GM19238 (cell line): ENCODE results near the gene TMPRSS9.

Experiments
- DNase-seq: peaks from one replicate; pipeline ENCODE4 v3.0.0; 2011; ENCODE audit warnings: low spot score; ENCODE audit not compliant: insufficient read length

Gene TMPRSS9

DNA sequence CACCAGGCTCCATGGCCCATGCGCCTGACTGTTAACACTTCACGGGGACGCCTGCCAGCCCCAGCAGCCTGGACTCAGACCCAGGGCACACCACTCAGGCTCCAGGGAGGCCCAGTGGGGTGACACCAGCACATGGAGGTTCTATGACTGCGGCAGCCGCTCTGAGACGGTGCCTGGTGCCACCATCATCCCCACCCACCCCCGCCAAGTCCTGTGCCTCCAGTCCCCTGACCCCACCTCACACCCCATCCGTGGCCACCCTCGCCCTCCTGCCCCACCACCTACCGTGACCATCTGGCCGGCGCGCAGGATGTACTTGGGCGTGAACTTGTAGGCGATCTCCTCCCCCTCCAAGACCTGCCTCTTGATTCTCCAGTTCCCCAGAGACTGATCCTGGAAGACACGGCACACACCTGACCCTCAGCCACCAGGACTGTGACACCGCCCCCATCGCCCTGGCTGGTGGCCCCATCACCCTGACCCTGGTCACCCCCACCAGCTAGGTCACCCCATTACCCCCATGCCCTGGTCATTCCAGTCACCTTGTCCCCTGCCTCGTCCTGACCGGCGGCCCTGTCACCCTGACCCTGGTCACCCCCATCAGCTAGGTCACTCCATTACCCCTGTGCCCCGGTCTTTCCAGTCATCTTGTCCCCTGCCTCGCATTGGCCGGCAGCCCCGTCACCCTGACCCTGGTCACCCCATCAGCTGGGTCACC is 72.2 kb downstream of the TMPRSS9 start:
- no peak for DNase-seq

DNA sequence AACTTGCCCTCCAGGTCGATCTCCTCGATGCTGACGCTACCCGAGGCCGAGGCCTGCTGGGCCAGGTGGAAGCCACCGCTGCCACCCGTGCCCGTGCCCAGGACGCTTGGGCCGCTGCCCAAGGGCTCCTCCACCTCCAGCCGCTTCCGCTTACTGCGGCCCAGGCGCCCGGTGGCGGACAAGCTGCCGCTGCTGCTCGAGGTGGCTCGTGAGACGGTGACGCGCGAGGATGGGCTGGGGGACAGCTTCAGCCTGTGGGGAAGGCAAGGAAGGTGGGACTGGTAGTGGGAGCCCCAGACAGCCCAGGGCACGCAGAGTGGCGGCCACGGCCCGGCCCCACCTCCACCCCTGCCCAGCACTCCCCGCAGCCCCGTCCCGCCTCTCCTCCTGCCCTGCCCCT is 73.8 kb downstream of the TMPRSS9 start:
- DNase-seq: no peak

DNA sequence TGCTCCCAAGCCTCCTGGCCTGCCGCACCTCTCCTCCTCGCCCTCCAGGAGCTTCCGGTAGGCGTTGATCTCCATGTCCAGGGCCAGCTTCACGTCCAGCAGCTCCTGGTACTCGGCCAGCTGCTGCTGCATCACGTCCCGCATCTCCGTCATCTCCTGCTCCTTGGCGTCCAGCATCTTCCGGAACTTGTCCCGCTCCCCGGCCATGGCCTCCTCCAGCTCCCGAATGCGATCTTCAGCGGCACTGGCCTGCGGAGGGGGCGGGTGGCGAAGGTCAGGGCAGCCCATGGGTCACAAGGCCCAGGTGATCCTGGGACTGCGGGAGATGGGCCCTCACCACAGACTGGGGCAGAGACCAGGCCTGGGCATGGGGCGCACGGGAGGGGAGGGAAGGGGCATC is 74.2 kb downstream of the TMPRSS9 start:
- DNase-seq: no peak

DNA sequence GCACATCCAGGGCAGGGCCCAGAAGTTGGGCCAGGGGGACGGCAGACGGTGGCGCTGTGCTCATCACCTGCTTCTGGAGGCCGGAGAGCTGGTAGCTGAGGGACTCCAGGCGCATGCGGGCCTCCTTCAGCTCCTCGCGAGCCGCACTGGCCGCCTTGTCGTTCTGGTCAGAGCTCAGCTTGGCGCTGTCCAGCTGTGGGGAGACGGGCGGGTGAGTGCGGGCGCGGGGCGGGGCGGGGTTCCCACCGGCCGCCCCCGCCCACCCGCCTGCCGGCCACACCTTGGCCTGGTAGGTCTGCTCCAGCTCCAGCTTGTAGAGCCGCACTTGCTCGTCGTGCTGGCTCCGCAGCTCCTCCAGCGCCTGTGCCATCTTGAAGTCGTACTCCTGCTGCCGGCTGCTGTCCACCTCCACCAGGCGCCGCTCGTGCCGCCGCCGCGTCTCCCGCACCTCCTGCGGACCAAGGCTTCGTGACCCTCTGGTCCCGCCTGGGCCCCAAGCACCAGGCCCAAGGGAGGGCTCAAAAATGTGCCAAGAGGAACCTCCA is 74.7 kb downstream of the TMPRSS9 start:
- no peak for DNase-seq

DNA sequence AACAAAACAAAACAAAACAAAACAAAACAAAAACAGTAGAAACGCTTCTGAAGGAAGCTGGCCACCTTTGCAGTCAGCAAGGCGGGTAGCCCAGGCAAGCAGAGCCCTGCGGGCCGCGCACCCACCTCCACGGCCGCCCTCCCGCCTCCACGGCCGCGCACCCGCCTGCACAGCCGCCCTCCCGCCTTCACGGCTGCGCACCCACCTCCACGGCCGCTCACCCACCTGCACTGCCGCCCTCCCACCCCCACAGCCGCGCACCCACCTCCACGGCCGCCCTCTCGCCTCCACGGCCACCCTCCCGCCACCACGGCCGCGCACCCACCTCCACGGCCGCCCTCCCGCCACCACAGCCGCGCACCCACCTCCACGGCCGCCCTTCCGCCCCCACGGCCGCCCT is 76.3 kb downstream of the TMPRSS9 start:
- DNase-seq: no peak

DNA sequence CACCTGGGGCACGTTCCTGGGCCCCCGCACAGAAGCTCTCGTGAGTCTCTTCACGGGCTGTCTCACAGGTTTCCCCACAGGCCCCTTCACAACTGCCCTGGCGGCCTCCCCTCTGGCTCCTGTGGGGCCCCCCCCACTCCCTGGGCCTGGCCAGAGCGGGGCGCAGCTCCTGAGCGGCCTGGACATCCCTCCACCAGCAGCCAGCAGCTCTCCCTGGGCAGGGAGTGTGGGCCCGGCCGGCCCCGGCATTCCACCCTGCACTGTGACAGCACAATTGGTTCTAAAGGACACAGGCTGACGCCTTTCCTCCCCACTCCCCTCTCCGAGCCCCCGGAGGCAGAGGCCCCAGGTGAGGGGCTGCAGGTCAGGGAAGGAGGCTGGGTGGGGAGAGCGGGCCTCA is 76.9 kb downstream of the TMPRSS9 start:
- DNase-seq: no peak

DNA sequence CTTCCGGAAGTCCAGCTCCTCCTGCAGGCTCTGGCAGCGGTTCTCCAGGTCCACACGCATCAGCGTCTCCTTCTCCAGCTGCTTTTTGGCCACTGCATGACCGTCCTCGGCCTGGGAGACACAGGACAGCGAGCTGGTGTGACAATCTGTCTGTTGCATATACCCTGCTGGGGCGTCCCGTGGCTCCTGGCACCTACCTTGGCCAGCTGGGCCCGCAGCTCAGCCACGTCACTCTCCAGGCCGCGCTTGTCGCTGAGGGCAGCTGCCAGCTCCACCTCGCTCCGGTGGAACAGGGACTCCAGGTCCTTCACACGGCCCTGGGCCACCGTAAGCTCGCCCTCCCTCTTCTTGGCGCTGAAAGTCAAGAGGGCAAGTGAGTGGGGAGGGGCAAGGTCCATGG is 78.1 kb downstream of the TMPRSS9 start:
- DNase-seq: no peak

DNA sequence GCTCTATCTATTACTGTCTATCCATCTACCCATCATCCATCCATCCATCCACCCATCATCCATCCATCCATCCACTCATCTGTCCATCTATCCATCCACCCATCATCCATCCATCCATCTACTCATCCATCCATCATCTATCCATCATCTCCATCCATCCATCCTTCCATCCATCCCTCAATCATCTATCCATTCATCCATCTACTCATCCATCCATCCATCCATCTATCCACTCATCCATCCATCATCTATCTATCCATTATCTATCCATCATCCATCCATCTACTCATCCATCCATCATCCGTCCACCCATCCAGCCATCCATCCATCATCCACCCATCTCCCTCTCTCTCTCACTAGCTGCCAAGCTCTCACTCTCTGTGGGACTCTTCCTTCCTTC is 80.5 kb downstream of the TMPRSS9 start:
- no peak for DNase-seq

DNA sequence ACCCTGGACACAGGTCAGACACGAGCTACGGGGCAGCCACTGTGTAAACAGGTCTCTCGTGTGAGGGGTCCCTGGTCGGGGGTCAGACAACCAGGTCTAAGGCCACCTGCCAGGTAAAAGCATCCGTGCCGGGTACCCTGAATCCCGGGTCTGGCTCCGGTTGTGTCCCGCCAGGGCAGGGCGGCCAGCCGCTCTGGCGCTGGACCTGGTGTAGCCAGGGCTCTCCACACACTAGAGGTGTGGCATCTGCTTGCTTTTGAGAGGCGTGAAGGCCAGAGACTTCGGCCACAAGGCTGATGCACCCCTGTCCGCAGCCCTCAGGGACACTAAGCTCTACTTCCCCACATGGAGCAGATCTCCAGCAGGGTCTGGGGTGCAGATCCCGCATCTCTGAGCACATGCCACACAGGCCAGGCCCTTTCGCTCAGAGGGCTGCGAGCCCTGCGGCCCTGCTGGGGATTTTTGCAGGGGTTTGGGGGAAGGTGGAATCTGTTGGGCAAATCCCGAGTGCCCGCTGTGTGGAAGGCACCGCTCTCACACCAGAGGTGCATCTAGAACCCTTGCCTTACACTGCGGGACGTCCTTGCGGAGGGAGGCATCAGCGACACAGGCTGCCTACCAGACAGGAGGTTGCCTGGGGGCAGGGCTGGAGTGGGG is 81.2 kb downstream of the TMPRSS9 start:
- DNase-seq: no peak

DNA sequence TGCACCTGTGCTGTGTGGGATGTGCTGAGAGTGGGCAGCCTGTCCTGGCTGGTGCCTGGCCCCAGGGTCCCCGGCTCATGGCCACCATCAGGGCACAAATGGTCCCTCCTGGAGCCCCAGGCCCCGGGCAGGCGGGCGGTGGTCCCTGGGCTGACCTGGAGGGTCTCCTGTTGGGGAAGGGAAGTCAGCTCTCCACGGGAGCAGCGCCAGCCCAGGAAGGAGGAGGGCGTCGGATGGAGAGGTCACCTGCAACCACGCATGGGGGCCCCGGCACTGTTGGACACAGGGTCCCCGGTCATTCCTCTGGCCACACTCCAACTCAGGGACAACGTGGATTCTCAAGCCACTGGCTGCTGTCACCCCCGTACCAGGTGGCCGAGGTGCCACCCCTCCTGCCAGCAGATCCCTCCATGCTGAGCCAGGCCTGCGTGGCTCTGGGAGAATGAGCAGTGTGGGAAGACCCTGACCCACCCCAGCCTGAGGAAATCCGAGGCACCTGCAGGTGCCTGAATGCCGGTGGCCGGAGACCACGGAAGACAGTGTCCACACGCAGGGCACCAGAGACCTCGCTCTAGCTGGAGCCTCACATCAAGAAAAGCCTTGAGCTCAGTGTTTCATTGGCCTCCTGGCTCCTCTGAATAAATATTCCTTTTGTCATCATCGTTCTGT is 83.2 kb downstream of the TMPRSS9 start:
- no peak for DNase-seq

DNA sequence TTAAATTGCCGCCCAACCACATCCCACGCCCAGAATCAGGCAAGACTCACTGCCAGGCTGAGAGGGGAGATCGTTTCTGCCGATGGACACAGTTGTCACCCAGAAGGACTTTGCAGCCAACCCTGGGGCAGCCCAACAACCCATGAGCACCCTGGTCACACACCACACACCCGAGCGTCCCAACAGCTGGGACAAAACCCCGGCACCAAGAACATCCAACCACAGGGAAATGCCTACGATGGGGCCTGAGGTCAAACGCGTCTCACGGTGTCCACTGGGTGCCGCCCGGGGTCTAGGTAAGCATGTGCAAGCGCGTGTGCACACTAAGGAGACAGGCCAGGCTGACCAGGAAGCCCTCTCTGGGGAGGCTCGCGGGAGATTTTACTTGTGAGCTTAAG is 83.7 kb downstream of the TMPRSS9 start:
- no peak for DNase-seq

DNA sequence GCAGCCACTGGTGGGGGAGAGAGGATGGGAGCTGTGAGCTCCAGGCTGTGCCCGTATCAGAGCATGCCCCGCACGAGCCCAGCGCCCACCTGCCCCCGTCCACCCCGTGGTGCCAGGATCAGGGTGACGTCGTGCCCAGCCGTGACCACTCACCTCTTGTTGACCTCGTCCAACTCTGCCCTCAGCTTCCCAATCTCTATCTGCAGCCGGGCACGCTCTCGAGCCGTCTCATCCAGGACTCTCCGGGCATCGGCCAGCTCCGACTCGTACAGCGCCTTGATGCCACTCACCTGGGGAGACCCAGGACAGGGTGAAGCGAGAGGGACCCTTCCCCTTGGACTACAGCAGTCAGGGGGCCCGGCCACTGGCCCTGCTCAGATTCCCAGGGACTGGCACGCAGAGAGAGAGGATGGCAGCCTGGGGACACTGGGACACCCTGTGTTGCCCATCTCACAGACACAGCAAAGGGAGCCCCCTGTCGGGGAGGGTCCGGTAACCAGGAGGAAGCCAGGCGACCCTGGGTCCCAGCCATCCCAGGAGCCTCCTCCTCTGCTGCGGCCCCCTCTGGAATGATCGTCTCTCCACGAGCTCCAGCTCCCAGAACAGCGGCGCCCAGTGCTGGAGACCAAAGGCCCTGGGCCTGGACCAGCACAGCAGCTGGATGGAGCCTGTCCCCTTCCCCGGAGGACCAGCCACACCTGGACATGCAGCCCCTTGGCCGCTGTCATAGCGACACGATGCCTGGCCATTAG is 84.4 kb downstream of the TMPRSS9 start:
- no peak for DNase-seq

DNA sequence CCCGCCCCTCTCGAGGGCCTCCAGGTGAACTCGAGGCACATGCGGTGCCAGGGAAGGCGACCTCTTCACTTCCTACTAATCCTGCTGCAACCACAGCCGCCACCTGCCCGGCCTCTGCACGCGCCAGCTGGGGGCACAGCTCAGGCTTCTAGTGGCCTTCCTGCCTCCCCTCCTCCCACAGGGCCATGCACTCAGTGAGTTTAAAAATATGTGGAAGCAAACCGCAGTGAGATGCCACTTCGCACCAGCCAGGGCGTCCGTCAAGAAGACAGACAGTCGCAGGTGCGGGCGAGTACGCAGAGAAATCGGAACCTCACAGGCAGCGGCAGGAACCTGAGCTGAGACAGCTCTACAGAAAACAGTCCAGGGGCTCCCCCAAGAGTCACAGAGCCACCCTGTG is 86.3 kb downstream of the TMPRSS9 start:
- peak; percentile 54 for DNase-seq

DNA sequence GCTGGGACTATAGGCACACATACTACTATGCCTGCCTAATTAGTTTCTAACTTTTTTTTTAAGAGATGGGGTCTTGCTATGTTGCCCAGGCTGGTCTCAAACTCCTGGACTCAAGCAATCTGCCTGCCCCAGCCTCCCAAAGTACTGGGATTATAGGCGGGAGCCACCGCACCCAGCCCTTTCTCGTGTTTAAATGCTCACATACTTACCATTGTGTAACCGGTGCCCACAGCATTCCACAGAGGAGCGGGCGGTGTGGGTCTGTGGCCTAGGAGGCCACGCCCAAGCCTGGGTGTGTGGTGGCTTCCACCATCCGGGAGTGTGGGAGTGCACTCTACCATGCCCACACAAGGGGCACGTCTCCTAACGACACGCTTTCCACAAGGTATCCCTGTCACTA is 89.0 kb downstream of the TMPRSS9 start:
- DNase-seq: no peak

DNA sequence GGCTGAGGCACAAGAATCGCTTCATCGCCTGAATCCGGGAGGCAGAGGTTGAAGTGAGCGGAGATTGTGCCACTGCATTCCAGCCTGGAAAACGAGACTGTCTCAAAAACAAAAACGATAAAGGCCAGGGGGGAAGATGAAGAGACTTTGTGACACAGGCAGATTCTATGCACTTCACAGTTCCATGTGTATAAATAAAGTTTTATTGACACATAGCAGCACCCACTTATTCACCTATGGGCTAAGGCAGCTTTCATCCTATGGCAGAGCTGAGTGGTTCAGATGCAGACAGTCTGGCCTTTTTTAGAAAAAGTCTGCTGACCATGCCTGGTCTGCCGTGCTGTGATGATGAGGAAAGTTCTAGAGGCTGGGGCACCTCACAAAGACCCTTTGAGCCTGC is 91.1 kb downstream of the TMPRSS9 start:
- DNase-seq: no peak

DNA sequence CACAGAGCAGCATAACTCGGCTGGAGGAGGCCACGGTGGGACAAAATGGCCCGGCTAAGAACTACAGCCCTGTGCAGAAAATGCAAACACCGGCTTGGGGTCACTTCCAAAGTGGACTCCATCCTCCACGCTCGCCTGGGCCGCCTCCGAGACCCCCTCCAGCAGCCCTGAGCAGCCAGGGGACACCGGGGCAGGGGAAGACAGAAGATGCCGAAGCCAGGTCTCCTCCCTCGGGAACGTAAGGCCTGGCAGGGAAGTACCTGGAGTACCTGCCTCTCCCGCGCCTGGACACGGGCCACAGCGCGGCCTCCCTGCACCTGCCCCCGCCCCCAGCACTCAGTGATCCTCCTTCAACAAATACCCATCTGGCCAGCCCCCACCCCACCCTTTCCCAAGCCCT is 91.7 kb downstream of the TMPRSS9 start:
- no peak for DNase-seq

DNA sequence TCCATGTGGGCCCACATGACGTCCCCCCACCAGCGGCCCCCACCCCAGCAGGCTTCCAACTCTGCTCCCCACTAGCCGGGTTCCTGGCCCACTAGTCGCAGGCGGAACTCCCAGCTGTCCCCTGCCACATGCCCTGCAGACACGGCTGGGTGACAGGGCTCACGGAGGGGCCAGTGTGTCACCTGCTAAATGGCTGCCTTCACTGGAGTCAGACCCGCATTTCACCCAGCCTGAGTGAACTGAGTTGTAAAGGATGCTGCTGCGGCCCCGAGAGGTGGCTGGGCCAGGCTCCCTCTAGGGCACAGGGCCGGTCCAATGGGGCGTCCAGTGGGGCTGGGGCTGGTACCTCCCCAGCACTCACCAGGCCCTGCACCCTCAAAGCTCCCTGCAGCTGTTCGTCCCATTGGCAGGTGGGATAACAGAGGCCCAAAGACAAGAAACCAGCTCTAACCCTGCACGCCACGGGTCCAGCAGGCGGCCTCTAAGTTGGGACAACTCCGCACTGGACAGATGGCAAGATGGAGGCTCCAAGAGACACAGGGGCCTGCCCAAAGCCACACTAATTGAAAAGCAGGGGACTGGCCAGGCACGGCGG is 93.5 kb downstream of the TMPRSS9 start:
- no peak for DNase-seq

DNA sequence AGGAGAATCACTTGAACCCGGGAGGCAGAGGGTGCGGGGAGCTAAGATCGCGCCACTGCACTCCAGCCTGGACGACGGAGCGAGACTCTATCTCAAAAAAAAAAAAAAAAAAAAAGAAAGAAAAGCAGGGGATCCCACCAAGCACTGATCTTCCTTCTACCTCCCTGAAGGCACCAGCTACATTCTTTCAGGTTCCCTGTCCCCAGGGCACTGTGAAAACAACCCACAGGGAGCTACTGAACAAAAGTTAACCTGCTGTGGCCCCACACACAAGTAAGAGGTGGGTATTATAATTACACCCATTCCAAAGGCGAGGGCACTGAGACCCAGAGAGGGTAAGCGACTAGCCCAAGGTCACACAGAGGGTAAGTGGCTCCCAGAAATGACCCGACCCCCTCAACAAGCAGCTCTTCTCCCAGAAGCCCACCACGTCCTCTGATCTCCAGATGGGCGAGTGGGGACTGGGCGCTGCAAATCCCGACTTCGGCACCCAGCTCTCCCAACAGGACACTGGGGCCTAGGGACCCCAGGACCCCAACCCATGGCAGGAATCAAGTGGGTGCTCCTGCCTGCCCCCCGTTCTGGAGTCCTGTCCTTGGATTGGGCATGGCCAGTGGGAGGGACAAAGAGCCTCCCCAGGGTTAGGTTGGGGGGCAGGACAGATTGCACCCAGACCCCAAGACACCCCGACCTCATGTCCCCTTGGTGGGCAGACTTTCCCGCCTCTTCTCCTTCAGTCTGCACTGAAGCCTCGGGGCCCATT is 94.3 kb downstream of the TMPRSS9 start:
- DNase-seq: no peak

DNA sequence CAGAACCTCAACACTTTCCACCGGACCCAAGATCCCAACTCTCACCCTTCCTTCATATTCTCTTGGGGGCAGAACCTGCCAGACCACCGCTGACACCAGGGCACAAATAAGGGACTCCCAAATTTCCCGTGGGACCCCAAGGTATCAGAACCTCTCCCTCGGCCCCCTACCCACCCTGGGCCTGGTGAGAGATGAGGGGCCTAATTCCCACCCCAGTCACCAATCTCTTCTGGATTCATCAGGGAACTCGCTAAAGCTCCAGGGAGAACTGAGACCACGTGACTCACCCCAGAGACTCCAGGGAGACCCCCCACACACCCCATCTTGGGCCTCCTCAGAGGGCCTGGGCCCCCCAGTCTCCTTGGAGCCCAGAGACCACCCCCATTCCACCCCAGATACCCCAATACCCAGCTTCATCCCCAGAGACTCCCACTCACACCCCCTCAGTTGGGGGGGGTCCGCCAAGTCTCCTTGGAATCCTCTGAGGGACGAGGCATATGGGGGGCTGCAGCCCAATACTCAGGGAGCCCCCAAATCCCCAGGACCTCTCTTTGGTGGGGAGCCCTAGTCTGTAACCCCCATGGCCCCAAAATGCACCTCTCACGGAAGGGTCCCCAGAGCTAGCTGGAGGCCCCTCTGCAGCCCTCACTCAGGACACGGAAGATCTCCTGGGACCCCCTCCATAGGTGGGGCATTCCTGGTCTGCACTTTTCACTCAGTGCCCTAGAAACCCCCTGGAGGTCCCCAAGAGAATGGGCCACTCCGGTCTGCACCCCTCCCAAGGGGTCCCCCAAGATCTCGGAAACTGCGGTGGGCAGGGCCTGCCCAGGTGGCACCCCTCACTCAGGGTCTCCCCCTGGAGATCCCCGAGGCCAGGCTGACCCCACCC is 95.1 kb downstream of the TMPRSS9 start:
- no peak for DNase-seq
